Endothelial cell of umbilical vein (primary cell): ENCODE data around the gene OTULINL. TPM values are rescaled to one million over a fixed set of nuclear protein-coding genes. Genes with fewer than 3 reads are reported as not detected.

ENCODE experiments used
- BruUV-seq: library from RNA; stranded (reverse); fragments of 400-500 nt; replicated peaks from 2 replicates; lab custom pipeline; 2021; lab: Mats Ljungman, UMichigan
- CTCF ChIA-PET: fragments of 300-600, 350-600 bp; sonication (Branson Sonifier 250); formaldehyde crosslinking; loops from one replicate; lab custom pipeline; 2021; ENCODE audit warnings: antibody characterized with exemption, inconsistent platforms; lab: Charles Lee
- POLR2A ChIA-PET: fragments of 300-600, 350-600 bp; sonication (Branson Sonifier 250); formaldehyde crosslinking; loops from one replicate; lab custom pipeline; 2021; ENCODE audit warnings: antibody characterized with exemption, inconsistent platforms; lab: Charles Lee
- DNase-seq: peaks from one replicate; pipeline ENCODE4 v3.0.0-alpha.2; 2011; ENCODE audit warnings: low read depth, low spot score
- FAIRE-seq: peaks from 2 replicates; lab custom pipeline; 2011; peaks lifted over from hg19 to GRCh38; lab: Jason Lieb, UNC
- H2AFZ ChIP-seq: 2 replicates; pipeline ENCODE4 v1.6.0; 2012; ENCODE audit warnings: low read depth, low read length, control low read depth, inconsistent platforms
- H3K27ac ChIP-seq: 2 replicates; pipeline ENCODE4 v1.5.1; 2011; ENCODE audit warnings: low read depth, mild to moderate bottlenecking, control low read depth, low read length, moderate library complexity; ENCODE audit not compliant: insufficient read depth
- H3K27me3 ChIP-seq, 2 experiments: 2 replicates each; pipeline versions ENCODE4 v1.6.0 to v1.6.1; 2011; ENCODE audit warnings: low read length in 2 of 2, mixed read lengths in 1 of 2; ENCODE audit not compliant: control insufficient read depth in 2 of 2, insufficient read depth in 2 of 2
- H3K36me3 ChIP-seq, 2 experiments: 2 replicates in 1 of 2; 3 replicates in 1 of 2; pipeline ENCODE4 v1.5.1; 2011; ENCODE audit warnings: low read length in 2 of 2, mild to moderate bottlenecking in 1 of 2, moderate library complexity in 1 of 2; ENCODE audit not compliant: control insufficient read depth in 2 of 2, insufficient read depth in 2 of 2; ENCODE audit errors: extremely low read depth in 1 of 2
- H3K4me1 ChIP-seq: 3 replicates; pipeline ENCODE4 v1.5.1; 2011; ENCODE audit warnings: mild to moderate bottlenecking, low read length; ENCODE audit not compliant: control insufficient read depth, insufficient read depth; ENCODE audit errors: extremely low read depth
- H3K4me2 ChIP-seq: 2 replicates; pipeline ENCODE4 v1.6.1; 2011; ENCODE audit warnings: low read length, control low read depth, mixed read lengths; ENCODE audit not compliant: insufficient read depth
- H3K4me3 ChIP-seq, 3 experiments: fragments of 200-600 bp in 1 of 3; sonication (generic), shearing (Covaris generic) in 1 of 3; replicated peaks in 1 of 3; 2 replicates each; pipeline ENCODE4 v1.5.1; 2011 to 2016; ENCODE audit warnings: control low read depth in 3 of 3, low read length in 3 of 3, mild to moderate bottlenecking in 2 of 3, inconsistent platforms in 1 of 3, low read depth in 1 of 3, moderate library complexity in 1 of 3; ENCODE audit not compliant: insufficient read depth in 1 of 3
- H3K79me2 ChIP-seq: 2 replicates; pipeline ENCODE4 v1.6.0; 2012; ENCODE audit warnings: low read length, inconsistent platforms; ENCODE audit not compliant: control insufficient read depth, insufficient read depth
- H3K9ac ChIP-seq: replicated peaks from 2 replicates; pipeline ENCODE3; 2011; ENCODE audit warnings: low read length, control low read depth; ENCODE audit not compliant: insufficient read depth; ENCODE audit errors: extremely low read depth
- H3K9me1 ChIP-seq: replicated peaks from 3 replicates; pipeline ENCODE4 v1.6.0; 2011; ENCODE audit warnings: mild to moderate bottlenecking, low read length; ENCODE audit not compliant: control insufficient read depth, insufficient read depth; ENCODE audit errors: extremely low read depth
- H3K9me3 ChIP-seq: replicated peaks from 2 replicates; pipeline ENCODE4 v1.5.1; 2012; ENCODE audit warnings: low read length, inconsistent platforms; ENCODE audit not compliant: control insufficient read depth, insufficient read depth
- H4K20me1 ChIP-seq: replicated peaks from 2 replicates; pipeline ENCODE3; 2011; ENCODE audit warnings: mild to moderate bottlenecking, low read length; ENCODE audit not compliant: control insufficient read depth, insufficient read depth; ENCODE audit errors: extremely low read depth
- CTCF ChIP-seq, 2 donors: IDR thresholded peaks; 1 replicate in 1 of 2; 2 replicates in 1 of 2; pipeline ENCODE4 v1.5.1; 2011; ENCODE audit warnings: low read length in 2 of 2, mild to moderate bottlenecking in 2 of 2, moderate library complexity in 2 of 2, control low read depth in 1 of 2, inconsistent platforms in 1 of 2, low read depth in 1 of 2; ENCODE audit not compliant: insufficient read depth in 1 of 2; ENCODE audit errors: extremely low read depth in 1 of 2
- EZH2 ChIP-seq: IDR thresholded peaks from 2 replicates; pipeline ENCODE4 v1.6.1; 2012; ENCODE audit warnings: borderline replicate concordance, low read depth, mild to moderate bottlenecking, moderate library complexity, low read length, inconsistent platforms; ENCODE audit not compliant: severe bottlenecking
- FOS ChIP-seq: IDR thresholded peaks from 2 replicates; pipeline ENCODE4 v1.6.1; 2011; ENCODE audit warnings: mild to moderate bottlenecking, low read length, moderate library complexity, borderline replicate concordance; ENCODE audit not compliant: insufficient read depth
- GATA2 ChIP-seq: IDR thresholded peaks from 2 replicates; pipeline ENCODE4 v1.7.0; 2011; ENCODE audit warnings: low read depth, mild to moderate bottlenecking, moderate library complexity, mixed read lengths, low read length; ENCODE audit not compliant: insufficient read length, insufficient read depth
- JUN ChIP-seq: IDR thresholded peaks from 2 replicates; pipeline ENCODE4 v1.6.1; 2011; ENCODE audit warnings: borderline replicate concordance, low read depth; ENCODE audit not compliant: insufficient read length, insufficient read depth
- MAX ChIP-seq: IDR thresholded peaks from 2 replicates; pipeline ENCODE4 v1.6.1; 2011; ENCODE audit not compliant: insufficient read depth, insufficient read length
- MYC ChIP-seq: IDR thresholded peaks from one replicate; pipeline ENCODE4 v1.6.1; 2011; ENCODE audit warnings: mild to moderate bottlenecking, low read depth, low read length
- POLR2A ChIP-seq: IDR thresholded peaks from 2 replicates; pipeline ENCODE4 v1.6.1; 2012; ENCODE audit warnings: low read depth, mild to moderate bottlenecking, control low read depth, low read length
- POLR2AphosphoS5 ChIP-seq: IDR thresholded peaks from 2 replicates; pipeline ENCODE4 v1.6.1; 2012; ENCODE audit warnings: low read depth, mild to moderate bottlenecking, control low read depth, low read length, moderate library complexity; ENCODE audit not compliant: insufficient read depth
- dilution Hi-C: fragments of 300-500 bp; cut with MboI; formaldehyde crosslinking; loops from one replicate; pipeline ENCODE4 v1.15.0; 2019; ENCODE audit warnings: low sequenced_read_pairs; ENCODE audit not compliant: extremely low pct_ligation_motif_present
- intact Hi-C: fragments of 100-400 bp; cut with micrococcal nuclease; formaldehyde crosslinking; loops from one replicate; pipeline ENCODE4 v1.10.0; 2022
- polyA plus RNA-seq, 4 experiments: library from polyadenylated mRNA; depleted of rRNA in 3 of 4; stranded (reverse) in 3 of 4; unstranded in 1 of 4; fragments of >200 nt; gene quantifications; 2 replicates each; pipeline versions ENCODE4 v1.2.1 to v1.2.3, GENCODE V29; 2011 to 2012; ENCODE audit warnings: missing spikeins in 1 of 4
- total RNA-seq: library from RNA; stranded (reverse); gene quantifications from 2 replicates; pipeline ENCODE4 v1.2.3, GENCODE V29; 2021

The OTULINL gene
- total and polyA plus RNA-seq, 2 donors (not counting 3 experiments of a cell fraction or from before 2014, with no cell fraction given), result 0.08 to 0.42 TPM

DNA sequence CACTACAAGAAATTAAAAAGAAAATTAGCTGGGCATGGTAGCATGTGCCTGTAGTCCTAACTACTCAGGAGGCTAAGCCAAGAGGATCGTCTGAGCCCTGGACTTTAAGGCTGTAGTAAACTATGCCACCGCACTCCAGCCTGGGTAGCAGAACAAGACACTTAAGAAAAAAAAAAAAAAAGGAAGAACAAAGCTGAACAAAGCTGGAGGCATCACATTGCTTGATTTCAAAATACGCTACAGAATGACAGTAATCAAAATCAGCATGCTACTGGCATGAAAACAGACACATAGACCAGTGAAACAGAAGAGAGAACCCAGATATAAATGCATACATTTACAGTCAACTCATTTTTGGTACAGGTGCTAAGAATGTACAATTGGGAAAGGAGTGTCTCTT, 68.5 kb downstream of the OTULINL start:
- FAIRE-seq (no peak), DNase-seq (no peak)
- Histone ChIP-seq H3K79me2 (no peaks in the 10 kb centered on the region), H3K4me3 (no peak overlapping the region), H3K9me3 (no peaks in the 10 kb centered on the region), H3K27ac (no peak overlapping the region), H3K27me3 (peaks cover 21 to 34% of the 10 kb centered on the region in 2 experiments), H2AFZ (no peak overlapping the region), H3K9me1 (no peaks in the 10 kb centered on the region), H3K4me2 (no peak overlapping the region), H3K9ac (no peak overlapping the region), H3K4me1 (no peaks in the 10 kb centered on the region), H3K36me3 (no peaks in the 10 kb centered on the region), H4K20me1 (no peaks in the 10 kb centered on the region)
- no TSS peak for BruUV-seq
- dilution Hi-C loops (no loop called here), intact Hi-C loops (no loop called here)
- POLR2A ChIA-PET, result no interaction called here
- TF ChIP-seq POLR2A (no peak), POLR2AphosphoS5 (no peak), FOS (no peak), JUN (no peak), MYC (no peak), EZH2 (no peak), MAX (no peak), GATA2 (no peak), CTCF (IDR thresholded peaks at IDR 0.05; ENCODE audit: extremely low read depth in 1 of 2, insufficient read depth in 1 of 2, low read depth in 1 of 2, low read length in 2 of 2) (no peak)
- CTCF ChIA-PET, result interaction anchor here (1.9 to 4.4 kb wide), 3 partner anchors 243 to 299 kb away, joined by 23 to 177 read pairs (median 66); no protein-coding TSS in a partner anchor
